Spleen (tissue), 11 donors: Measurements from ENCODE around the gene ZNF248. TPM values are rescaled to one million over a fixed set of nuclear protein-coding genes. Genes with fewer than 3 reads are reported as not detected.

Experiments used
- DNase-seq: peaks from one replicate; pipeline ENCODE4 v3.0.0-alpha.2; 2020
- H3K27ac ChIP-seq, 8 donors: fragments of 200-600 bp; sonication (generic) in 7 of 8; 1 replicate in 4 of 8; 2 replicates in 4 of 8; pipeline versions ENCODE4 v1.5.0 to v1.8.0; 2016 to 2021; ENCODE audit warnings: inconsistent platforms in 4 of 8, mild to moderate bottlenecking in 4 of 8, moderate library complexity in 1 of 8
- H3K27me3 ChIP-seq, 7 donors: fragments of 200-600 bp; sonication (generic) in 6 of 7; replicated peaks in 1 of 7; 1 replicate in 4 of 7; 2 replicates in 3 of 7; pipeline versions ENCODE4 v1.5.0 to v1.8.0; 2016 to 2021; ENCODE audit warnings: inconsistent platforms in 3 of 7, mild to moderate bottlenecking in 1 of 7
- H3K36me3 ChIP-seq, 6 donors: fragments of 200-600 bp; sonication (generic) in 5 of 6; 1 replicate in 4 of 6; 2 replicates in 2 of 6; pipeline versions ENCODE4 v1.5.0 to v1.8.0; 2016 to 2021; ENCODE audit warnings: inconsistent platforms in 2 of 6
- H3K4me1 ChIP-seq, 6 donors: fragments of 200-600 bp; sonication (generic) in 5 of 6; 1 replicate in 3 of 6; 2 replicates in 3 of 6; pipeline versions ENCODE4 v1.5.0 to v1.8.0; 2016 to 2021; ENCODE audit warnings: inconsistent platforms in 3 of 6
- H3K4me3 ChIP-seq, 8 donors: fragments of 200-600 bp; sonication (generic) in 7 of 8; 1 replicate in 4 of 8; 2 replicates in 4 of 8; pipeline versions ENCODE4 v1.5.0 to v1.8.0; 2016 to 2021; ENCODE audit warnings: inconsistent platforms in 4 of 8, mild to moderate bottlenecking in 4 of 8, moderate library complexity in 2 of 8
- H3K9me3 ChIP-seq, 8 donors: fragments of 200-600 bp; sonication (generic) in 7 of 8; 1 replicate in 4 of 8; 2 replicates in 4 of 8; pipeline versions ENCODE4 v1.5.0 to v1.8.0; 2016 to 2021; ENCODE audit warnings: inconsistent platforms in 4 of 8
- CTCF ChIP-seq, 11 experiments: fragments of 200-600 bp in 7 of 11; fragments of 450-650 bp in 4 of 11; sonication (generic) in 4 of 11; IDR thresholded peaks in 8 of 11; conservative IDR thresholded peaks in 3 of 11; 1 replicate in 7 of 11; 2 replicates in 4 of 11; pipeline versions ENCODE4 v1.4.0 to v1.8.0; 2016 to 2021; ENCODE audit warnings: antibody characterized with exemption in 11 of 11, inconsistent platforms in 4 of 11, mild to moderate bottlenecking in 1 of 11
- POLR2A ChIP-seq, 3 donors: fragments of 450-650 bp; IDR thresholded peaks; one replicate each; pipeline ENCODE4 v1.5.1; 2017; ENCODE audit warnings: antibody characterized with exemption in 3 of 3, mild to moderate bottlenecking in 1 of 3
- POLR2AphosphoS5 ChIP-seq, 3 donors: sonication (generic); formaldehyde crosslinking; IDR thresholded peaks; one replicate each; pipeline ENCODE4 v1.5.1; 2017; ENCODE audit warnings: antibody characterized with exemption in 3 of 3
- WGBS, 5 donors: extraction: QIAGEN DNeasy Blood & Tissue Kit in 3 of 5; methylation state at CpG; one replicate each; pipeline versions ENCODE4 v1.1.5 to v1.1.7; 2013 to 2018; 5-methylcytosine and 5-hydroxymethylcytosine counted together
- intact Hi-C: fragments of 100-400 bp; cut with DNase I; formaldehyde crosslinking; loops from one replicate; pipeline ENCODE4 v1.15.0; 2023; ENCODE audit warnings: low total_unique reads
- polyA plus RNA-seq, 3 donors: library from polyadenylated mRNA; stranded (reverse); fragments of 200-250 nt; gene quantifications; one replicate each; pipeline ENCODE4 v1.2.1, GENCODE V29; 2013
- total RNA-seq, 7 donors: library from RNA; depleted of rRNA in 3 of 7; stranded (reverse); fragments of >200 nt in 3 of 7; fragmentation: NEBNext Ultra II Directional in 4 of 7; extraction: Animal tissue kit (Norgen Biotek cat#: 25700) in 4 of 7; gene quantifications; one replicate each; pipeline versions ENCODE4 v1.1.0 to v1.2.1, GENCODE V29; 2016 to 2021
- donor health status: healthy with polysubstance abuse.
- donor health status: DM: no; HTN: no; CAD: no; lungs with moderate emphysema.
- donor health status: DM: no; HTN: no; CAD: no.
- donor health status: Bipolar disorder and iron deficiency.
- donor health status: healthy.
- donor health status: DM: no; HTN: no; CAD: no.
- donor health status: DM: yes; HTN: yes; CAD: no.

Gene ZNF248
- total and polyA plus RNA-seq, 10 donors = 4.9 to 19.3 (median 11.8) TPM

- no peak overlapping the region for H3K27ac ChIP-seq
- no peak for DNase-seq
- intact Hi-C loops = no loop called here
- TF ChIP-seq CTCF (IDR thresholded peaks at IDR 0.05 in 8 of 11, conservative IDR thresholded peaks at IDR 0.05 in 3 of 11) (no peak), POLR2A (IDR thresholded peaks at IDR 0.05) (no peak), POLR2AphosphoS5 (IDR thresholded peaks at IDR 0.05) (no peak)
- H3K4me3 ChIP-seq = no peak overlapping the region
- H3K4me1 ChIP-seq = no peaks in the 10 kb centered on the region
- H3K9me3 ChIP-seq = peaks cover 0 to 24% (median 16%) of the 10 kb centered on the region in 8 donors
- H3K27me3 ChIP-seq = no peaks in the 10 kb centered on the region
- H3K36me3 ChIP-seq = no peaks in the 10 kb centered on the region
Measured at GRCh38 chr10:37885850-37886249, 28.4 kb upstream of the ZNF248 start.

GRCh38 chr10:37872955-37873354, 15.5 kb upstream of the ZNF248 start:
- no peak for DNase-seq
- Histone ChIP-seq H3K27ac (no peak overlapping the region), H3K9me3 (peaks cover 0 to 4% (median 0%) of the 10 kb centered on the region in 8 donors), H3K36me3 (no peaks in the 10 kb centered on the region), H3K27me3 (no peaks in the 10 kb centered on the region), H3K4me3 (no peak overlapping the region), H3K4me1 (no peaks in the 10 kb centered on the region)
- intact Hi-C loops = no loop called here
- TF ChIP-seq POLR2AphosphoS5 (IDR thresholded peaks at IDR 0.05) (no peak), POLR2A (IDR thresholded peaks at IDR 0.05) (no peak), CTCF (IDR thresholded peaks at IDR 0.05 in 8 of 11, conservative IDR thresholded peaks at IDR 0.05 in 3 of 11) (no peak)
- 80 to 89% (median 83%) methylated on average over 4 of the region's 4 CpGs for whole genome bisulfite sequencing, 5 donors

- Histone ChIP-seq H3K4me1 (no peaks in the 10 kb centered on the region), H3K4me3 (no peak overlapping the region), H3K27me3 (no peaks in the 10 kb centered on the region), H3K9me3 (peaks cover 0 to 4% (median 0%) of the 10 kb centered on the region in 8 donors), H3K27ac (no peak overlapping the region), H3K36me3 (no peaks in the 10 kb centered on the region)
- TF ChIP-seq POLR2AphosphoS5 (IDR thresholded peaks at IDR 0.05) (no peak), POLR2A (IDR thresholded peaks at IDR 0.05) (no peak), CTCF (IDR thresholded peaks at IDR 0.05 in 8 of 11, conservative IDR thresholded peaks at IDR 0.05 in 3 of 11) (no peak)
- no peak for DNase-seq
- WGBS, 5 donors = 81 to 88% (median 87%) methylated on average over 5 of the region's 5 CpGs
- intact Hi-C loops = no loop called here
Measured at GRCh38 chr10:37872283-37872682, 14.9 kb upstream of the ZNF248 start.

- no peak for DNase-seq
- no peak overlapping the region for H3K4me3 ChIP-seq
- no peaks in the 10 kb centered on the region for H3K4me1 ChIP-seq
- TF ChIP-seq POLR2AphosphoS5 (IDR thresholded peaks at IDR 0.05) = no peak
- no peak for TF ChIP-seq CTCF (IDR thresholded peaks at IDR 0.05 in 8 of 11, conservative IDR thresholded peaks at IDR 0.05 in 3 of 11)
- TF ChIP-seq POLR2A (IDR thresholded peaks at IDR 0.05) = no peak
- intact Hi-C loops = no loop called here
- no peak overlapping the region for H3K27ac ChIP-seq
- no peaks in the 10 kb centered on the region for H3K27me3 ChIP-seq
- peaks cover 0 to 4% (median 0%) of the 10 kb centered on the region in 8 donors for H3K9me3 ChIP-seq
- no peaks in the 10 kb centered on the region for H3K36me3 ChIP-seq
- 68 to 81% (median 75%) methylated on average over 7 of the region's 7 CpGs for WGBS, 5 donors
Measured at GRCh38 chr10:37871568-37872251, 14.3 kb upstream of the ZNF248 start.
